HepG2 (cell line): ENCODE measurements around the gene IRX2.

Experiments
- AGO2 ChIP-seq: fragments of 200-400 bp; formaldehyde crosslinking; optimal IDR thresholded peaks from 2 replicates; pipeline ENCODE3; 2017; ENCODE audit warnings: mild to moderate bottlenecking, low read depth, low read length, moderate library complexity
- CREB3 ChIP-seq: sonication (generic); formaldehyde crosslinking; IDR thresholded peaks from 2 replicates; pipeline ENCODE4 v1.5.0; 2020; ENCODE audit warnings: missing genetic modification reagents
- CTCF ChIP-seq: sonication (generic); formaldehyde crosslinking; IDR thresholded peaks from 2 replicates; pipeline ENCODE4 v1.5.0; 2020; ENCODE audit warnings: mild to moderate bottlenecking, missing genetic modification reagents, moderate library complexity
- EZH2 ChIP-seq: conservative IDR thresholded peaks from 2 replicates; pipeline ENCODE4 v1.6.1; 2012; ENCODE audit warnings: mild to moderate bottlenecking, low read depth, low read length, moderate library complexity
- HDAC6 ChIP-seq: fragments of 200-600 bp; sonication (generic); IDR thresholded peaks from 2 replicates; pipeline ENCODE4 v1.7.0; 2017; ENCODE audit warnings: mild to moderate bottlenecking, antibody characterized with exemption, low read length, low read depth
- MXI1 ChIP-seq: IDR thresholded peaks from 3 replicates; pipeline ENCODE4 v1.6.1; 2012; ENCODE audit warnings: low read depth, low read length, inconsistent platforms, borderline replicate concordance
- RAD21 ChIP-seq: fragments of 450-650 bp; formaldehyde crosslinking; IDR thresholded peaks from 2 replicates; pipeline ENCODE4 v1.5.0; 2020; ENCODE audit warnings: mild to moderate bottlenecking
- ZBTB21 ChIP-seq: sonication (generic); formaldehyde crosslinking; IDR thresholded peaks from 2 replicates; pipeline ENCODE4 v1.4.0; 2020; ENCODE audit warnings: missing genetic modification reagents
- ZBTB7A ChIP-seq: sonication (generic); formaldehyde crosslinking; IDR thresholded peaks from 2 replicates; pipeline ENCODE4 v1.8.0; 2022; ENCODE audit warnings: mild to moderate bottlenecking, missing genetic modification reagents
- ZNF121 ChIP-seq: sonication (generic); formaldehyde crosslinking; IDR thresholded peaks from 2 replicates; pipeline ENCODE4 v1.5.0; 2020; ENCODE audit warnings: mild to moderate bottlenecking, missing genetic modification reagents
- ZNF318 ChIP-seq: sonication (generic); formaldehyde crosslinking; IDR thresholded peaks from 2 replicates; pipeline ENCODE4 v1.4.0; 2020; ENCODE audit warnings: mild to moderate bottlenecking, missing genetic modification reagents
- ZNF367 ChIP-seq: sonication (generic); formaldehyde crosslinking; IDR thresholded peaks from 2 replicates; pipeline ENCODE4 v1.4.0; 2020; ENCODE audit warnings: missing genetic modification reagents, borderline replicate concordance
- ZZZ3 ChIP-seq: sonication (generic); formaldehyde crosslinking; IDR thresholded peaks from 2 replicates; pipeline ENCODE4 v1.4.0; 2020; ENCODE audit warnings: missing genetic modification reagents, mild to moderate bottlenecking, borderline replicate concordance

GRCh38 chr5:2725980-2726765, 25.3 kb downstream of the IRX2 start:
- TF ChIP-seq CREB3, result no peak
- TF ChIP-seq MXI1, result no peak
- TF ChIP-seq HDAC6, result no peak
- TF ChIP-seq ZNF367, result no peak
- no peak for TF ChIP-seq ZNF318 (CRISPR knock-in tag)
- no peak for TF ChIP-seq AGO2
- no peak for TF ChIP-seq ZBTB7A (CRISPR knock-in tag)
- TF ChIP-seq RAD21, result no peak
- TF ChIP-seq ZZZ3, result no peak
- TF ChIP-seq CTCF, result no peak
- TF ChIP-seq ZNF121 (CRISPR knock-in tag), result no peak
- TF ChIP-seq EZH2, result no peak
- TF ChIP-seq ZBTB21 (CRISPR knock-in tag), result no peak
